Mesendoderm (in vitro differentiated cells): Measurements from ENCODE around the gene ZNF654.

Experiments
- DNase-seq: peaks from one replicate; pipeline ENCODE4 v3.0.0; 2013
- H2AK5ac ChIP-seq: 2 replicates; pipeline ENCODE4 v1.6.1; 2013; ENCODE audit warnings: low read length, inconsistent platforms
- H2BK120ac ChIP-seq: 2 replicates; pipeline ENCODE4 v1.6.1; 2013; ENCODE audit warnings: low read depth, mild to moderate bottlenecking, low read length, moderate library complexity, mixed read lengths
- H2BK15ac ChIP-seq: replicated peaks from 2 replicates; pipeline ENCODE4 v1.6.1; 2013; ENCODE audit warnings: low read depth, mild to moderate bottlenecking, moderate library complexity
- H2BK5ac ChIP-seq: 2 replicates; pipeline ENCODE4 v1.6.1; 2013; ENCODE audit warnings: low read length, inconsistent platforms
- H3K18ac ChIP-seq: 2 replicates; pipeline ENCODE4 v1.6.1; 2013; ENCODE audit warnings: mild to moderate bottlenecking, low read length, mixed read lengths
- H3K23ac ChIP-seq: one replicate; pipeline ENCODE4 v1.6.1; 2013; ENCODE audit warnings: low read length
- H3K27ac ChIP-seq: 2 replicates; pipeline ENCODE4 v1.5.1; 2013; ENCODE audit warnings: low read depth, mild to moderate bottlenecking, inconsistent platforms, low read length, moderate library complexity
- H3K27me3 ChIP-seq: 2 replicates; pipeline ENCODE4 v1.6.1; 2013; ENCODE audit warnings: low read length, control low read depth, mild to moderate bottlenecking, inconsistent platforms; ENCODE audit not compliant: insufficient read depth, poor library complexity
- H3K36me3 ChIP-seq: 2 replicates; pipeline ENCODE4 v1.6.1; 2013; ENCODE audit warnings: low read length, inconsistent platforms; ENCODE audit not compliant: control insufficient read depth, insufficient read depth
- H3K4ac ChIP-seq: one replicate; pipeline ENCODE4 v1.6.1; 2013; ENCODE audit warnings: low read depth, mild to moderate bottlenecking, low read length, moderate library complexity
- H3K4me1 ChIP-seq: 2 replicates; pipeline ENCODE4 v1.6.1; 2013; ENCODE audit warnings: low read depth, low read length, inconsistent platforms; ENCODE audit not compliant: control insufficient read depth
- H3K4me2 ChIP-seq: 2 replicates; pipeline ENCODE4 v1.6.1; 2013; ENCODE audit warnings: low read length
- H3K4me3 ChIP-seq: 2 replicates; pipeline ENCODE4 v1.5.1; 2013; ENCODE audit warnings: mild to moderate bottlenecking, low read length
- H3K56ac ChIP-seq: one replicate; pipeline ENCODE4 v1.6.1; 2013; ENCODE audit warnings: low read length
- H3K79me1 ChIP-seq: 2 replicates; pipeline ENCODE4 v1.6.1; 2013; ENCODE audit warnings: low read length, inconsistent platforms
- H3K79me2 ChIP-seq: 2 replicates; pipeline ENCODE4 v1.6.1; 2013; ENCODE audit warnings: mild to moderate bottlenecking, low read length; ENCODE audit not compliant: control insufficient read depth, insufficient read depth
- H3K9ac ChIP-seq: 2 replicates; pipeline ENCODE4 v1.6.1; 2013; ENCODE audit warnings: low read length, inconsistent platforms
- H4K5ac ChIP-seq: one replicate; pipeline ENCODE4 v1.6.1; 2013; ENCODE audit warnings: low read length
- H4K8ac ChIP-seq: one replicate; pipeline ENCODE4 v1.6.1; 2013; ENCODE audit warnings: low read depth, mild to moderate bottlenecking, control low read depth, low read length, moderate library complexity
- WGBS: extraction: QIAGEN DNeasy Blood & Tissue Kit; methylation state at CpG from one replicate; pipeline ENCODE4 v1.1.7; 2013; ENCODE audit warnings: low lambda C conversion rate, missing lambda C conversion rate; ENCODE audit not compliant: insufficient coverage; ENCODE audit errors: extremely low coverage; 5-methylcytosine and 5-hydroxymethylcytosine counted together

The ZNF654 gene

GRCh38 chr3:88150371-88150770, 91.3 kb downstream of the ZNF654 start:
- H3K79me2 ChIP-seq, result peaks cover 26% of the 10 kb centered on the region
- no peak overlapping the region for H2BK15ac ChIP-seq
- no peak for DNase-seq
- H3K27ac ChIP-seq, result peak overlapping the region; percentile 93
- no CpG with 5 or more reads among the region's 8 CpGs for WGBS
- H3K18ac ChIP-seq, result no peak overlapping the region
- H4K8ac ChIP-seq, result no peak overlapping the region
- H3K4me3 ChIP-seq, result peak overlapping the region; percentile 53
- peak overlapping the region; percentile 5 for H3K4me2 ChIP-seq
- no peak overlapping the region for H2AK5ac ChIP-seq
- H2BK120ac ChIP-seq, result no peak overlapping the region
- peak overlapping the region; percentile 93 for H3K56ac ChIP-seq
- H3K4ac ChIP-seq, result peak overlapping the region; percentile 60
- H3K79me1 ChIP-seq, result peaks cover 9% of the 10 kb centered on the region
- H3K23ac ChIP-seq, result no peak overlapping the region
- H3K4me1 ChIP-seq, result no peaks in the 10 kb centered on the region
- no peaks in the 10 kb centered on the region for H3K27me3 ChIP-seq
- no peak overlapping the region for H2BK5ac ChIP-seq
- peak overlapping the region; percentile 84 for H3K9ac ChIP-seq
- no peak overlapping the region for H4K5ac ChIP-seq
- H3K36me3 ChIP-seq, result peaks cover 2% of the 10 kb centered on the region

- H3K18ac ChIP-seq, result no peak overlapping the region
- peak overlapping the region; percentile 53 for H3K4me3 ChIP-seq
- peaks cover 2% of the 10 kb centered on the region for H3K36me3 ChIP-seq
- no peak overlapping the region for H4K5ac ChIP-seq
- H2BK120ac ChIP-seq, result no peak overlapping the region
- H3K4me1 ChIP-seq, result no peaks in the 10 kb centered on the region
- H3K9ac ChIP-seq, result peak overlapping the region; percentile 84
- no CpG with 5 or more reads among the region's 6 CpGs for WGBS
- no peak overlapping the region for H2BK5ac ChIP-seq
- H3K23ac ChIP-seq, result no peak overlapping the region
- H2BK15ac ChIP-seq, result no peak overlapping the region
- H3K4me2 ChIP-seq, result no peak overlapping the region
- peak overlapping the region; percentile 93 for H3K56ac ChIP-seq
- no peak for DNase-seq
- no peak overlapping the region for H4K8ac ChIP-seq
- peaks cover 26% of the 10 kb centered on the region for H3K79me2 ChIP-seq
- peaks cover 7% of the 10 kb centered on the region for H3K79me1 ChIP-seq
- H3K4ac ChIP-seq, result no peak overlapping the region
- no peak overlapping the region for H3K27ac ChIP-seq
- H3K27me3 ChIP-seq, result no peaks in the 10 kb centered on the region
- no peak overlapping the region for H2AK5ac ChIP-seq
Measured at GRCh38 chr3:88150806-88151205, 91.8 kb downstream of the ZNF654 start.

- Histone ChIP-seq H3K79me1 (peaks cover 10% of the 10 kb centered on the region), H3K79me2 (peaks cover 31% of the 10 kb centered on the region), H4K8ac (no peak overlapping the region), H3K4me1 (no peaks in the 10 kb centered on the region), H3K56ac (peak overlapping the region; percentile 39), H2BK120ac (no peak overlapping the region), H4K5ac (no peak overlapping the region), H3K18ac (no peak overlapping the region), H2BK5ac (no peak overlapping the region), H3K27me3 (no peaks in the 10 kb centered on the region), H3K4me3 (no peak overlapping the region), H3K9ac (peak overlapping the region; percentile 44), H3K4me2 (peak overlapping the region; percentile 43), H3K4ac (no peak overlapping the region), H3K23ac (no peak overlapping the region), H3K27ac (no peak overlapping the region), H3K36me3 (peaks cover 3% of the 10 kb centered on the region), H2AK5ac (no peak overlapping the region), H2BK15ac (no peak overlapping the region)
- no peak for DNase-seq
- no CpG with 5 or more reads among the region's 4 CpGs for WGBS
Measured at GRCh38 chr3:88151358-88151757, 92.3 kb downstream of the ZNF654 start.

- H3K4ac ChIP-seq, result no peak overlapping the region
- H4K8ac ChIP-seq, result no peak overlapping the region
- no peaks in the 10 kb centered on the region for H3K4me1 ChIP-seq
- no peak overlapping the region for H2AK5ac ChIP-seq
- H2BK15ac ChIP-seq, result no peak overlapping the region
- H3K36me3 ChIP-seq, result peaks cover 3% of the 10 kb centered on the region
- H3K27ac ChIP-seq, result no peak overlapping the region
- H3K4me3 ChIP-seq, result no peak overlapping the region
- H2BK5ac ChIP-seq, result no peak overlapping the region
- no peak overlapping the region for H2BK120ac ChIP-seq
- no peak for DNase-seq
- H3K56ac ChIP-seq, result no peak overlapping the region
- no CpG with 5 or more reads among the region's 2 CpGs for WGBS
- H3K23ac ChIP-seq, result no peak overlapping the region
- H3K27me3 ChIP-seq, result no peaks in the 10 kb centered on the region
- H3K79me2 ChIP-seq, result peaks cover 29% of the 10 kb centered on the region
- no peak overlapping the region for H3K18ac ChIP-seq
- H3K9ac ChIP-seq, result no peak overlapping the region
- H3K79me1 ChIP-seq, result peaks cover 5% of the 10 kb centered on the region
- H3K4me2 ChIP-seq, result no peak overlapping the region
- H4K5ac ChIP-seq, result no peak overlapping the region
Measured at GRCh38 chr3:88152841-88153240, 93.8 kb downstream of the ZNF654 start.

- H2AK5ac ChIP-seq, result no peak overlapping the region
- H3K18ac ChIP-seq, result no peak overlapping the region
- no peak overlapping the region for H3K4me2 ChIP-seq
- H3K56ac ChIP-seq, result no peak overlapping the region
- H3K4me1 ChIP-seq, result no peaks in the 10 kb centered on the region
- no peaks in the 10 kb centered on the region for H3K79me2 ChIP-seq
- no peak overlapping the region for H3K27ac ChIP-seq
- no peak overlapping the region for H3K9ac ChIP-seq
- no peak overlapping the region for H3K4ac ChIP-seq
- H2BK15ac ChIP-seq, result no peak overlapping the region
- no peaks in the 10 kb centered on the region for H3K79me1 ChIP-seq
- H3K36me3 ChIP-seq, result no peaks in the 10 kb centered on the region
- WGBS, result no CpG with 5 or more reads among the region's 2 CpGs
- DNase-seq, result no peak
- H3K23ac ChIP-seq, result no peak overlapping the region
- no peak overlapping the region for H2BK120ac ChIP-seq
- H4K8ac ChIP-seq, result no peak overlapping the region
- H2BK5ac ChIP-seq, result no peak overlapping the region
- H4K5ac ChIP-seq, result no peak overlapping the region
- no peaks in the 10 kb centered on the region for H3K27me3 ChIP-seq
- H3K4me3 ChIP-seq, result no peak overlapping the region
Measured at GRCh38 chr3:88166419-88166971, 107.4 kb downstream of the ZNF654 start.

- H3K79me2 ChIP-seq, result no peaks in the 10 kb centered on the region
- H2BK120ac ChIP-seq, result no peak overlapping the region
- no peak overlapping the region for H3K56ac ChIP-seq
- no peak overlapping the region for H3K23ac ChIP-seq
- no peak overlapping the region for H3K18ac ChIP-seq
- H3K4me2 ChIP-seq, result no peak overlapping the region
- H3K79me1 ChIP-seq, result no peaks in the 10 kb centered on the region
- WGBS, result no CpG with 5 or more reads among the region's 6 CpGs
- no peak overlapping the region for H3K4ac ChIP-seq
- H2BK5ac ChIP-seq, result no peak overlapping the region
- H4K8ac ChIP-seq, result no peak overlapping the region
- H3K27ac ChIP-seq, result no peak overlapping the region
- no peaks in the 10 kb centered on the region for H3K4me1 ChIP-seq
- H3K4me3 ChIP-seq, result no peak overlapping the region
- no peaks in the 10 kb centered on the region for H3K27me3 ChIP-seq
- no peak for DNase-seq
- H3K9ac ChIP-seq, result no peak overlapping the region
- H4K5ac ChIP-seq, result no peak overlapping the region
- H3K36me3 ChIP-seq, result no peaks in the 10 kb centered on the region
- H2BK15ac ChIP-seq, result no peak overlapping the region
- H2AK5ac ChIP-seq, result no peak overlapping the region
Measured at GRCh38 chr3:88167173-88167572, 108.1 kb downstream of the ZNF654 start.
